Measurements from ENCODE around the gene CCDC63.

The CCDC63 gene

DNA sequence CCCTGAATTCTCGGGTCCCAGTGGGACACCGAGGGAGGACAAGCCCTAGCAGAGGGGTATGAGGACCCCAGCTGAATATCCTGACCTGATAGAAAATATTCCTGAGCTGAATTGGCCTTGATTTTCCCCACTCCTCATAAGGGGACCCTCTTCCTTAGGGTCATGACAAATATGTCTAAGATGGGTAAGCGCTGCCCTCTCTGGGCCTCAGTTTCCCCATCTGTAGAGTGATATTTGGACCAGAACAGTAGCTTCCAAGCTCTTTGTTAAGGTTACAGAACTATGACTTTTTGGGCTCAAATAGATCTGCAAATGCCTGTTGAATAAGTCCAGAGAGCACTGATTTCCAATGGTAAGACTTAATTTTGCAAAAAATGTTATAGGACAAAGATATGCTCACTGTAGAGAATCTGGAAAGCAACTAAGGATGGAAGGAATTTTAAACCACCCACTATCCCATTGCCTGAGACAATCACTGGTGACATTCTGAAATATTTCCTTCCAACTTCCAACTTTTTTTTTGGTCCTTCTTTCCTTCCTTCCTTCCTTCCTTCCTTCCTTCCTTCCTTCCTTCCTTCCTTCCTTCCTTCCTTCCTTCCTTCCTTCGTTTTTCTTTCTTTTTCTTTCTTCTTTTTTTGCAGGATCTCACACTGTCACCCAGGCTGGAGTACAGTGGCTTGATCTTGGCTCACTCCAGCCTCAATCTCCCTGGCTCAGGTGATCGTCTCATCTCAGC lies 41.6 kb downstream of the CCDC63 start:
- DNase-seq = no peak

GRCh38 chr12:110889361-110889760 lies 42.6 kb downstream of the CCDC63 start:
- DNase-seq = no peak

DNA sequence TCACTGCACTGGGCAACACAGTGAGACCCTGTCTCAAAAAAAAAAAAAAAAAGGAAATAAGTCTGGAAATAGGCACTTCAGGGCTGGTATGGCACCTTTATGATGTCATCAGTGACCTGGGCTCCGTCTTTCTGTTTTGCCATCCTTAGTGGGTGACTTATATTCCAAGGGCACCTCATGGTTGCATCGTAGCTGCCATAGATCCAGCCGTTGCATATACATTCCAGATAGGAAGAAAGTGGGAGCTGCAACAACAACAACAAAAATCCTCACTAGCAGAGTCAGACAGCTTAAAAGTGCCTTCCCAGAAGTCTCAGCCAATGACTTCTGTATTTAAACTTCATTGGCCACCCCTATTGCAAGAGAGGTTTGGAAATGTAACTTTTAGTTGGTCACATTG lies 47.2 kb downstream of the CCDC63 start:
- no peak for DNase-seq

DNA sequence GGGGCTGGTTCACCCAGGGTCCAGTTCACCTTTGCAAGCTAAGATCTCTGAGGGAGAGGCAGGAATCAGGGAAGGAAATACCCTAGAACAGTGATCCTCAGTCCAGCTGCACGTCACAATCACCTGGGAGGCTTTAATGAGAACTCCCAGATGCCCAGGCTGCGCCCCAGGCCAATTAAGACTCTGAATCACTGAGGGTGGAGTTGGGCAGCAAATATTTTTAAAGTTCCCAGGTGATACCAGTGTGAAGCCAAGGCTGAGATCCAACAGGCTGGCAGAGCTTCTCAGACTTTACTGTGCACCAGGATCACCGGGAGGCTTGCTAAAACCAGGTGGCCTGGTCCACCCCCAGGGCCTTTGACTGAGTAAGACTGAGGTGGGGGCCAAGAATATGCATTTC lies 49.8 kb downstream of the CCDC63 start:
- DNase-seq = no peak

- DNase-seq = no peak
Measured at GRCh38 chr12:110901401-110901800, 54.6 kb downstream of the CCDC63 start.

DNA sequence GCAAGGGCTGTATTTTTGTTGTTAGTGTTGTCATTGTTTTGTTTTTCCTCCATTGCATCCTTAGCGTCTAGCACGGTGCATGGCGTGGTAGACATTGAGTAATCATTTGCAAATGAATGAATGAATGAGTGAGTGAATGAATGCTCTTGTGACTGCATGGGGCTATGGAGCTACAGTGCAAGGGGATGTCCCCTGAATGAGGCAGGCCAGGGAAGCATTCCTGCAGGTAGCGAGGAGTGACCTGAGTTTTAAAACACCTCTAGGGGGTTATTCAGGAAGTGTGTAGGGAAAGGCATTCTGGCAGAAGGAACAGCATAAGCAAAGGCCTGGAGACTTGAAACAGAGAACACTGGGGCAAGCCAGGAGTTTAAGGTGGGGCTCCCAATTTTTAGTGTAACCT lies 56.7 kb downstream of the CCDC63 start:
- no peak for DNase-seq

- no peak for DNase-seq
Measured at GRCh38 chr12:110906083-110906482, 59.3 kb downstream of the CCDC63 start.

DNA sequence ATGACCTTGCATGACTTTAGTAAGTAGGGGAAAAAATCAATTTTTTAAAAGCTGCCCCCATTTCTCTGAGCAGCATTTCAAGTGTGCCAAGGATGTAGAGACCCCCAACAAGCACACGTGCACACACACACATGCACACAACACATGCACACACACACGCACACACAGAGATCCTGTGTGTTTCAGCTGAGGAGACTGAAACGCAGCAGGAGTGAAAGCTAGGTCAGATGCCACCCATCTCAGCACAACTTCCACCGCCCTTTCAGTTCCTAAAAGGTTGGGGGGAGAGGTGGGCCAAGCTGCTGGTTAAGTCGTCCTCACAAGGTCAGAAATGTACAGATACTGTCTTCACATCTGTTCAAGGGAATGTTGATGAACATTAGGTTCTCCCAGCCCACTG lies 59.7 kb downstream of the CCDC63 start:
- no peak for DNase-seq

DNA sequence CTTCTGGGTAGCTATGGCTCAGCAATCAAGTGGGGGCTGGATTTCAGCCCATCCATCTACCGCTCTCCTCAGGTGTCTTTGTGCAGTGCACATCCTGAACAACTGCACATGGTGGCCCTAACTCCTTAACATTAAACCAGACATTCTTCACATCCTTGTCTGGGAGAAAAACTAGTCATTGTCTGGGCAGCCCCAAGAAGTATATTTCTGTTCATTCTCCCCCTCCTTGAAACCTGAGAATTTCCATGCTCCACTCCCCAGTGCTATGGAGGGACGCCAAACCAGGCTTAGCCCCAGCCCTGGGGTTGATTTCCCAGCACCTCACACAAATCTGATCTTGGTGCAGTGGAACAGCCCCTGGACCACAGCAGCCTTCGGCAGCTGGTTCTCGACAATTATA lies 60.2 kb downstream of the CCDC63 start:
- no peak for DNase-seq

DNA sequence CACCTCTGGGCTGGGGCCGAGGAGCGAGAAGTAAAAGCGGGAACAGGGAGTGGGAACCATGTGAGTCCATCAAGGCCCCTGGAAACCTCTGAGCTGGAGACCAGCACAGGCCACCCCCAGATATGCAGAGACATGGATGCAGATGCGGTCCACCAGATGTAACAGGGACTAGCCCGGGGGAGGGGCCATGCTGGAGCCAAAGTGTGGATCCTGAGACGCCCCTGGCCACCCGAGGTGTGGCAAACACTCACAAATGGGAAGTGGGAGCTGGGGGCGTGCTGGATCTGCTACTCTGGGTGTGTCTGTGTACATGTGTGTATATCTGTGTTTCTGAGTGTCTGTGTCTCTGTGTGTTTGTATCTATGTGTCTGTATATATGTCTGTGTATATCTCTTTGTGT lies 60.8 kb downstream of the CCDC63 start:
- DNase-seq = no peak

GRCh38 chr12:110908377-110909152 lies 61.8 kb downstream of the CCDC63 start:
- DNase-seq = no peak

GRCh38 chr12:110912263-110912662 lies 65.5 kb downstream of the CCDC63 start:
- no peak for DNase-seq

DNA sequence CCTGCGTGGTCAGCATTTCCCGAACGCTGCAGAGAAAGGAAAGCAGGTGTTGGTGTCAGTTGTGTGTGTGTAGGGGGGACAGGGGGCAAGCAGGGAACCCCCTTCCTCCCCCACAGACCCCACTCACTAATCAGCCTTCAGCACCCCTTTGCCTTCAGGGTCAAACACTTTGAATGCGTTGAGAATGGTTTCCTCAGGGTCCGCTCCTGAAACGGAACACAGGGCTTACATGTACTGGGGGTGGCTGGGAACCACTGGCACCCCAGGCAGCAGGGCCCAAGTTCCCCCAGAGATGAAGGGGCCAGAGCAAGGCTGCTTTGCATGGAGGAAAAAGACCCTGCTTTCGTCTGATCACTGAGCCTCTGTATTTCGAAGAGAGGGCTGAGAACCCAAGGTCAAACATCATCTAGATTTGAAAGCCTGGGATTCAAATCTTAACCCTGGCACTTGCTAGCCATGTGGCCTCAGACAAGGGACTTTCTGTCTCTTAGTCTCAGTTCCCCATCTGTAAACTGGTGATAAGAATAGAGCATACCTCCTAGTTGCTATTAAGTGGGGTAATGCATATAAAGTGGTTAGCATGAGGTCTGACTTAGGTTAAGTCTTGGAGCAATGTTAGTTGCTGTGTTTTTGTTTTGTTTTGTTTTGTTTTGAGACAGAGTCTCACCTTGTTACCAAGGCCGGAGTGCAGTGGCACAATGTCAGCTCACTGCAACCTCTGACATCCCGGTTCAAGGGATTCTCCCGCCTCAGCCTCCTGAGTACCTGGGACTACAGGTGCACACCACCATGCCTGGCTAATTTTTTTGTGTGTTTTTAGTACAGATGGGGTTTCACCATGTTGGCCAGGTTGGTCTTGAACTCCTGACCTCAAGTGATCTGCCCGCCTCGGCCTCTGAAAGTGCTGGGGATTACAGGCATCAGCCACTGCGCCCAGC lies 66.6 kb downstream of the CCDC63 start:
- DNase-seq = no peak

- DNase-seq = peak; percentile 33
Measured at GRCh38 chr12:110916295-110916875, 69.6 kb downstream of the CCDC63 start.

GRCh38 chr12:110917467-110917866 lies 70.7 kb downstream of the CCDC63 start:
- peak; percentile 75 for DNase-seq

GRCh38 chr12:110917961-110918360 lies 71.2 kb downstream of the CCDC63 start:
- DNase-seq = no peak

- no peak for DNase-seq
Measured at GRCh38 chr12:110919720-110920119, 72.9 kb downstream of the CCDC63 start.

DNA sequence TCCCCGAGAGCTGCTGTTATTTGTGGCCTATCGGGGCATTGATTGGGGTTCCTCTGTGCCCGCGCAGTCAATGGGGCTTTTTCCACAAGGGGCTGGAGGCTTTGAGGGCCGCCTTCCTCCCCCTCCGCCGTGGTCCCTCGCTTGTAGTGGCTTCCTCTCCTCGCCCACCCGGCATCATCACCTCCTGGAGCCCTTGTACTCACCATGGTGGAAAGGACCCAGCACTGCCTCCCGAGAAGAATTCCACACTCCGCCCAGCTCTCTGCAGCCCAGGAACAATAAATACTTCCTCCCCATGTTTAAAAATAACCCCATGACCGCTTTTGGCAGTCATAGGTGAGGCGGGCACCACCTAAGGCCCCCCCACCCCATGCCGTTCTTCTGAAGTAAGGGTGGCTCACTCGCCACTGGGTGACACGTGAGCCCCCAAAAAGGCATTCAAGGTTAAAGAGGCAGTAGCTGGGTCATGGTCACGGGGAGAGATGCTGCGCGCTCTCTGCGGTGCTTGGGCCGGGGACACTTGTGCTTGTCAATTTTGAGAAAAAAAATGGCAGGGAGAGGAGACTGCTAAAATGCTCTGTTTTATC lies 73.6 kb downstream of the CCDC63 start, which contains the start of gene MYL2:
TSS of gene MYL2 (minus strand) at position 256 of the 587 bp plus-strand sequence. CDS start at position 206, 50 bp downstream.
- no peak for DNase-seq

GRCh38 chr12:110921262-110921661 lies 74.5 kb downstream of the CCDC63 start:
- peak; percentile 56 for DNase-seq

GRCh38 chr12:110922652-110923051 lies 75.9 kb downstream of the CCDC63 start:
- DNase-seq = no peak

- DNase-seq = no peak
Measured at GRCh38 chr12:110923192-110923591, 76.4 kb downstream of the CCDC63 start.

DNA sequence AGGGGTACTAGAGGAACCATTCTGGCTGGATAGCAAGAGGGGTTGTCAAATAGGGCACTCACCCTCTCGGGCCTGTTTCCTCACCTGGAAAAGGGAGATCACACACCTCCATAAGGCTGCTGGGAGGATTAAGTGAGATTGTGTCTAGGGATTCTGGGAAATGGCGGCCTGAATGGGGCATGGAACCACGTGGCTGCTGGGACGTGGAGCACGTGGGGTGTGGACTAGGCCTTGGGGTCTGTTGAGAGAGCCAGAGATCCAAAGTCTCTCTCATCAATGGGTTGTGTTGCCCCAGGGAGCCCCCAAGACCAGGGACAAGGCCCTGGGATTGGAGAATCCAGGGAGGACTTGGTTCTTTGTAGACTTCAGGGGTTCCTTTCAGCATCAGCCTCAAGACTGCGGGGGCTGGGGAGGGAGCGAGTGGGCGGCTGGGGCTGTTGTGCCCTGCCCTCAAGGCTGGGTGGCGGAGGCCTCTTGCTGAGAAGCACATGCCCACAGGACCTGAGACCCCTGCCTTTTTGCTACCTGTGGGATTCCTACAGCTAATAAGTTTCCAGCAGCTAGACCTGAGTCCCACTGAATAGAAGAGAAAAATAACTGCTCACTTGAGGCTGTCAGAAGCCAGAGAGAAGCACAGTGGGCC lies 77.0 kb downstream of the CCDC63 start:
- no peak for DNase-seq

Data from EL (cell line).